Endothelial cell of umbilical vein (primary cell): Measurements from ENCODE around the gene CHD5. TPM values are rescaled to one million over a fixed set of nuclear protein-coding genes. Genes with fewer than 3 reads are reported as not detected.

Experiments
- BruUV-seq: library from RNA; stranded (reverse); fragments of 400-500 nt; replicated peaks from 2 replicates; lab custom pipeline; 2021; lab: Mats Ljungman, UMichigan
- CTCF ChIA-PET: fragments of 300-600, 350-600 bp; sonication (Branson Sonifier 250); formaldehyde crosslinking; loops from one replicate; lab custom pipeline; 2021; ENCODE audit warnings: antibody characterized with exemption, inconsistent platforms; lab: Charles Lee
- POLR2A ChIA-PET: fragments of 300-600, 350-600 bp; sonication (Branson Sonifier 250); formaldehyde crosslinking; loops from one replicate; lab custom pipeline; 2021; ENCODE audit warnings: antibody characterized with exemption, inconsistent platforms; lab: Charles Lee
- DNase-seq: peaks from one replicate; pipeline ENCODE4 v3.0.0-alpha.2; 2011; ENCODE audit warnings: low read depth, low spot score
- FAIRE-seq: peaks from 2 replicates; lab custom pipeline; 2011; peaks lifted over from hg19 to GRCh38; lab: Jason Lieb, UNC
- H2AFZ ChIP-seq: 2 replicates; pipeline ENCODE4 v1.6.0; 2012; ENCODE audit warnings: low read depth, low read length, control low read depth, inconsistent platforms
- H3K27ac ChIP-seq: 2 replicates; pipeline ENCODE4 v1.5.1; 2011; ENCODE audit warnings: low read depth, mild to moderate bottlenecking, control low read depth, low read length, moderate library complexity; ENCODE audit not compliant: insufficient read depth
- H3K27me3 ChIP-seq, 2 experiments: 2 replicates each; pipeline versions ENCODE4 v1.6.0 to v1.6.1; 2011; ENCODE audit warnings: low read length in 2 of 2, mixed read lengths in 1 of 2; ENCODE audit not compliant: control insufficient read depth in 2 of 2, insufficient read depth in 2 of 2
- H3K36me3 ChIP-seq, 2 experiments: 2 replicates in 1 of 2; 3 replicates in 1 of 2; pipeline ENCODE4 v1.5.1; 2011; ENCODE audit warnings: low read length in 2 of 2, mild to moderate bottlenecking in 1 of 2, moderate library complexity in 1 of 2; ENCODE audit not compliant: control insufficient read depth in 2 of 2, insufficient read depth in 2 of 2; ENCODE audit errors: extremely low read depth in 1 of 2
- H3K4me1 ChIP-seq: 3 replicates; pipeline ENCODE4 v1.5.1; 2011; ENCODE audit warnings: mild to moderate bottlenecking, low read length; ENCODE audit not compliant: control insufficient read depth, insufficient read depth; ENCODE audit errors: extremely low read depth
- H3K4me2 ChIP-seq: 2 replicates; pipeline ENCODE4 v1.6.1; 2011; ENCODE audit warnings: low read length, control low read depth, mixed read lengths; ENCODE audit not compliant: insufficient read depth
- H3K4me3 ChIP-seq, 3 experiments: fragments of 200-600 bp in 1 of 3; sonication (generic), shearing (Covaris generic) in 1 of 3; replicated peaks in 1 of 3; 2 replicates each; pipeline ENCODE4 v1.5.1; 2011 to 2016; ENCODE audit warnings: control low read depth in 3 of 3, low read length in 3 of 3, mild to moderate bottlenecking in 2 of 3, inconsistent platforms in 1 of 3, low read depth in 1 of 3, moderate library complexity in 1 of 3; ENCODE audit not compliant: insufficient read depth in 1 of 3
- H3K79me2 ChIP-seq: 2 replicates; pipeline ENCODE4 v1.6.0; 2012; ENCODE audit warnings: low read length, inconsistent platforms; ENCODE audit not compliant: control insufficient read depth, insufficient read depth
- H3K9ac ChIP-seq: replicated peaks from 2 replicates; pipeline ENCODE3; 2011; ENCODE audit warnings: low read length, control low read depth; ENCODE audit not compliant: insufficient read depth; ENCODE audit errors: extremely low read depth
- H3K9me1 ChIP-seq: replicated peaks from 3 replicates; pipeline ENCODE4 v1.6.0; 2011; ENCODE audit warnings: mild to moderate bottlenecking, low read length; ENCODE audit not compliant: control insufficient read depth, insufficient read depth; ENCODE audit errors: extremely low read depth
- H3K9me3 ChIP-seq: replicated peaks from 2 replicates; pipeline ENCODE4 v1.5.1; 2012; ENCODE audit warnings: low read length, inconsistent platforms; ENCODE audit not compliant: control insufficient read depth, insufficient read depth
- H4K20me1 ChIP-seq: replicated peaks from 2 replicates; pipeline ENCODE3; 2011; ENCODE audit warnings: mild to moderate bottlenecking, low read length; ENCODE audit not compliant: control insufficient read depth, insufficient read depth; ENCODE audit errors: extremely low read depth
- FOS ChIP-seq: IDR thresholded peaks from 2 replicates; pipeline ENCODE4 v1.6.1; 2011; ENCODE audit warnings: mild to moderate bottlenecking, low read length, moderate library complexity, borderline replicate concordance; ENCODE audit not compliant: insufficient read depth
- GATA2 ChIP-seq: IDR thresholded peaks from 2 replicates; pipeline ENCODE4 v1.7.0; 2011; ENCODE audit warnings: low read depth, mild to moderate bottlenecking, moderate library complexity, mixed read lengths, low read length; ENCODE audit not compliant: insufficient read length, insufficient read depth
- JUN ChIP-seq: IDR thresholded peaks from 2 replicates; pipeline ENCODE4 v1.6.1; 2011; ENCODE audit warnings: borderline replicate concordance, low read depth; ENCODE audit not compliant: insufficient read length, insufficient read depth
- MAX ChIP-seq: IDR thresholded peaks from 2 replicates; pipeline ENCODE4 v1.6.1; 2011; ENCODE audit not compliant: insufficient read depth, insufficient read length
- MYC ChIP-seq: IDR thresholded peaks from one replicate; pipeline ENCODE4 v1.6.1; 2011; ENCODE audit warnings: mild to moderate bottlenecking, low read depth, low read length
- dilution Hi-C: fragments of 300-500 bp; cut with MboI; formaldehyde crosslinking; loops from one replicate; pipeline ENCODE4 v1.15.0; 2019; ENCODE audit warnings: low sequenced_read_pairs; ENCODE audit not compliant: extremely low pct_ligation_motif_present
- intact Hi-C: fragments of 100-400 bp; cut with micrococcal nuclease; formaldehyde crosslinking; loops from one replicate; pipeline ENCODE4 v1.10.0; 2022
- polyA plus RNA-seq, 4 experiments: library from polyadenylated mRNA; depleted of rRNA in 3 of 4; stranded (reverse) in 3 of 4; unstranded in 1 of 4; fragments of >200 nt; gene quantifications; 2 replicates each; pipeline versions ENCODE4 v1.2.1 to v1.2.3, GENCODE V29; 2011 to 2012; ENCODE audit warnings: missing spikeins in 1 of 4
- total RNA-seq: library from RNA; stranded (reverse); gene quantifications from 2 replicates; pipeline ENCODE4 v1.2.3, GENCODE V29; 2021

The CHD5 gene
- total and polyA plus RNA-seq, 2 donors (not counting 3 experiments of a cell fraction or from before 2014, with no cell fraction given) = 0.04 to 0.11 TPM

- Histone ChIP-seq H4K20me1 (no peaks in the 10 kb centered on the region), H3K4me3 (no peak overlapping the region), H3K79me2 (no peaks in the 10 kb centered on the region), H3K36me3 (no peaks in the 10 kb centered on the region), H3K9ac (no peak overlapping the region), H3K27ac (no peak overlapping the region), H3K27me3 (no peaks in the 10 kb centered on the region), H3K9me3 (no peaks in the 10 kb centered on the region), H2AFZ (no peak overlapping the region), H3K4me2 (no peak overlapping the region), H3K9me1 (no peaks in the 10 kb centered on the region), H3K4me1 (no peaks in the 10 kb centered on the region)
- DNase-seq = no peak
- FAIRE-seq = no peak
- CTCF ChIA-PET = no interaction called here
- intact Hi-C loops = no loop called here
- TF ChIP-seq GATA2 (no peak), JUN (no peak), FOS (no peak), MYC (no peak), MAX (no peak)
- POLR2A ChIA-PET = no interaction called here
- dilution Hi-C loops = no loop called here
- BruUV-seq = no TSS peak
Observed at GRCh38 chr1:6168947-6169586, 11.1 kb downstream of the CHD5 start.
